NCI-H345 treated with DMSO at 0.1 percent for 48 hours (cell line): ENCODE data around the gene RECK.
A peak's percentile ranks its signal among the peaks of the same experiment; 100 is the strongest.

Experiments used
- DNase-seq: peaks from one replicate; lab custom pipeline; 2025; ENCODE audit not compliant: unreplicated experiment; lab: John Stamatoyannopoulos, UW

Gene RECK

DNA sequence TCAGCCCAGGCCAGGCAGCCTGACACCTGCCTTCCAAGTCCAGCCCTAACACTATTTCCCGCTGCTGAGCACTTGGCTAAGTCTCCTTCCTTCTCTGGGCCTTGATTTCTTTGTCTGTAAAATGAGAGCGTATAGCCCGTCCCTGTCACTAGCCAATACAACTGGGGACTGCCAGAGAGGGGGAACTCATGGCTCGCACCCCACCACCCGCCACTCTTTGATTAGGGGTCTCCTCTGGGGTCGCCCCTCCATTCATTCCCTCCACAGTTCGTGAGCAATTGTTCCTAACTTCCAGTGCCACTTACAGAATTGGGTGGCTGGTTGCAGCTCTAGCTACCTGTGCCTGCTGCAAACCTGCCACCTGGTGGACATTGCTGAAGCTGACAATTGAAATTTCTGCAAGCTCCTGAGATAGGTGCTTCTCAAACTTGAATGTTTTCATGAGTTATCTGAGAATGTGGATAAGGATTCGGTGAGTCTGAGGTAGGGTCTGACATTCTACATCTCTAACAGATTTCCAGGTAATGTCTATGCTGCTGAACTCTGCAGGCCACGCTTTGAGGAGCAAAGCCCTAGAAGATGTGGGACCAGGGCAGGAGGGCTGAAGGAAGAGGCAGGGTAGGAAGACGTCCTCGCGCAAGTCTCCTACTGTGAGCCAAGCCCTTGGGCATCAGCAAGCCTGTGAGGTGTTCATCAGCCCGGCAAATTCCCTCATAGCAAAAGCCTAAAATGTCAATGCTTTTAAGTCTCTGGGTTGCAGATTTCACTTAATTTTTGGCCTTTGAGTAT is 13.3 kb upstream of the RECK start:
- DNase-seq, result peak; percentile 43

- no peak for DNase-seq
Measured at GRCh38 chr9:36025746-36026145, 11.0 kb upstream of the RECK start.

DNA sequence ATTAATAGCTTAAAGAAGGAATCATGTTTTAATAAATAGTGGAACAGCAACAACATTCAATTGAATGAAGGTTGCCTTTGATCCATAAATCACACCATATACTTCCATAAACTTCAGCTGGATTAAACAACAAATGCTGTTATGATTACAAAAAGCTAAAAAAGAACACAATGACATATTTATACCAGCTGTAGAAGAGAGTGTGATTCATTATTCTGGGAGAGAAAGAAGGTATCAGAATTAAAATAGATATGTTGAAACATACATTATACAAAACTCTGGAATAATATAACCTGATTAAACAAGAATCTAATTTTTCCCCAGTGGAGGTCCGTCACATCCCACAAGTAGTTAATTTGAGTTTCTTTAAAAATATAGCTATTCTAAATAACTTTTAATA is 7.5 kb upstream of the RECK start:
- DNase-seq, result no peak

GRCh38 chr9:36029765-36030528 is 6.8 kb upstream of the RECK start:
- no peak for DNase-seq

GRCh38 chr9:36030871-36031270 is 5.8 kb upstream of the RECK start:
- DNase-seq, result no peak

DNA sequence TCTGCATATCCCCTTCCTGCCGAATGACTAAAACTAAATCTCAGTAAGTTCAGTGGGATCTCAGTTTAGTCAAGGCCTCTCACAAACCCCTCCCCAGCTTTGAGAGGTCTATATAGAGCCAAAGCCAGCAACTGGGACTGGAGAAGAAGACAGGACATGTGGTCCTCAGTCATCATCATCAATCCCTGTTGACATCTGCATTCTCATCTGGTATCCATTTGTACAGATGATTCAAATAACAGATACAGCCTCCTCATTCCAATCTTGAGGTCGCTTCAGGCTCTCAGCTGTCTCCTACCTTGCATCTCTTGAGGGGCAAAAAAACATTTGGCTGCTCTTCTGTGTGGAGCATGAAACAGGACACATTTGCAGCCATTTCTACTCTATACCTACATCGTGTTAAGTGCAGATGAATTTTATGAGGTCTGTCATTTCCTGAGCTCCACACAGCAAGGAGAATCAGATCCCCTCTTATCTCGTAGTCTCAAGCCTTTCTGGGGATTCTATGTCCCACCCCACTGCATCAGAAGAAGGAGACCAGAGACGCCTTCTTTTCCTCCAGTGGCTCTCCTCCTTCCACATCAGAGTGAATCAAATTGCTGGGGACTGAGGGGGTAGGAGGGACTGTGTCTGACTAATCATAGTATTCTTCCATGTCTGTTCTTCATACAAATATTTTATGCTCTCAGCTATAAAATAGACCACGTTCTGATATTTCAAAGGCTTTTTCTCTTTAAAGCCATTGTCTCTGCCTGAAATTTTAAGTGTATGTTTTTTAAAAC is 4.7 kb upstream of the RECK start:
- DNase-seq, result no peak

- no peak for DNase-seq
Measured at GRCh38 chr9:36033788-36034187, 2.9 kb upstream of the RECK start.

- DNase-seq, result no peak
Measured at GRCh38 chr9:36034234-36034633, 2.5 kb upstream of the RECK start.

- no peak for DNase-seq
Measured at GRCh38 chr9:36035006-36035405, 1.7 kb upstream of the RECK start.

DNA sequence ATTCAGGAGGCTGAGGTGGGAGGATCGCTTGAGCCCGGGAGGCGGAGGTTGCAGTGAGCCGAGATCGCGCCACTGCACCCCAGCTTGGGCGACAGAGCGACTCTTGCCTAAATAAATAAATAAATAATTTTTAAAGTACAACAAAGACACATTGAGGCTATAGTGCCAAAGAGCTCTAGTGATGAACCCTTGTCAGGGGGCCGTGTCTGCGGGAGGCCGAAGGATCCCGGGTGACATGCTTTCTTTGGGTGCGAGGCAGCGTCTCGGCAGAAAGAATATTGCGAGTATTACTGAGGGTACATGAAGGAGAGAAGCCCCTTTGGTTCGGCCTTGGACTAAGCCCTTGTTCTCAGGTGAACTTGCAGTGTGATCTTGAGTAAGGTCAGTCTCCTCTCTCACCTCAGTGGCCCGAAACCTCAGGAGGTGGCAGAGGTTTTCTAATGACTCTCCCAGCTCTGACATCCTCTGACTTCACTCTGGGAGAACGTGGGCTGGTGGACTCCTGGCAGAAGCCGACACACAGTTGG is 397 bp upstream of the RECK start:
- DNase-seq, result no peak

DNA sequence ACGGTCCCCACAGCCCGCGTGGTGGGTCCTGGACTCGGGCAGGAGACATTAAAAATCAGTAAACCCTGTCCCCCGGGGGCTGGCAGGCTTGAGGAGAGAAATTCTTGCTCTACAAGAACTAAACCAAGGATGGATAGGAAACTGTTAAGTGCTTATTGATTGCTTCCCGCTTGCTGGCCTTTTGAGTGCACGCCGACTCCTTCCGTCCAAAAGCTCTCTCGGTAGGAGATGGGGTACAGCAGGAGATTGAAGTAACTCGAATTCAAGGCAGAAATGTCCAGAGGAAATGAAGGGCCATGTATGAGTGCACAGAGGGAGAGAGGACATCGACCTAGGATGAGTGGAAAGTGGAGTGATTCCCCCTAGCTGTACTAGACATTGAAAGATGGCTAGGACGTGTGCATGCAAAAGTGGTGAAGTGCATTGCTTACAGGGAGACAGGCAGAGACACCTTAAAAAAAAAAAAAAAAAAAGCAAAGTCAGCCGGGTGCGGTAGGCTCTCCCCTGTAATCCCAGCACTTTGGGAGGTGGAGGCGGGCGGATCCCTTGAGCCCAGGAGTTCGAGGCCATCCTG is 923 bp downstream of the RECK start:
- no peak for DNase-seq

DNA sequence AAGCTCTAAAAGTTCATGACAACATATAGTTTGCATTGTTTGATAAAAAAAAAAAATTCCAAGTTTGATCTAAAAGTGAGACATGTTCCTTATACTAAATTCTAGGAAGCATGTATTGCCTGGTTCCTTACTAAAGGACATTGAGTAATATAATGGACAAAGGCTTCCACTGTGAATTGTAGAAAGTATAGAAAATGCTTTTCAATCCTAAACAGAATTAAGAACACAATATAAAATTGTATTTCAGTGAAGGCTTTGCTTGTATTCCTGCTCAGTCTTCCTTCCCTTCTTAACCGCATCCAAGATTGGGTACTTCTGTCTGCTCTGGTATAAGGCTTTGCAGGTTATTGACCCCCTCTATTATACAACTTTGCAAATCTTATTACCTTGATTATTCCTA is 2.4 kb downstream of the RECK start:
- no peak for DNase-seq

GRCh38 chr9:36039696-36040095 is 3.0 kb downstream of the RECK start:
- no peak for DNase-seq

- no peak for DNase-seq
Measured at GRCh38 chr9:36040271-36040925, 3.7 kb downstream of the RECK start.

- DNase-seq, result no peak
Measured at GRCh38 chr9:36041506-36041905, 4.8 kb downstream of the RECK start.

- no peak for DNase-seq
Measured at GRCh38 chr9:36045610-36046009, 8.9 kb downstream of the RECK start.

DNA sequence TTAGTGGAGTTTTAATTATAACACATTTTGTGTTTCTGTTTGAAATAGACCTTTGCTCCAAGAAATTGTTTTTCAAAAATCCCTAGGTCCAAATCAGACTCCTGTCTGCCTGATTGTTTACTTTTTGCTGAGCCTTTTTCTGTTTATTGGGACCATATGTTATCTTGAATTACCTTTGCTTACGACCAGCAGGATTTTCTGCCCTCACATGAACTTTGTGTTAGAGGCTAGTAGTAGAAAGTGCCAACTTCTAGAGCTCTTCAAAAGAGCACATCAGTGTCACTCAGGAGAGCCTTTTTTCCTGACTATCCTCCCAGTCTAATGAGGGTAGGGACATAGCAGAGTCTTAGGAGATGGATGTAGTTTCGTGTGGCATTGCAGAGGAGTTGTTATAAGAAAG is 10.2 kb downstream of the RECK start:
- no peak for DNase-seq

GRCh38 chr9:36049408-36049807 is 12.7 kb downstream of the RECK start:
- no peak for DNase-seq

- no peak for DNase-seq
Measured at GRCh38 chr9:36050476-36050875, 13.8 kb downstream of the RECK start.

DNA sequence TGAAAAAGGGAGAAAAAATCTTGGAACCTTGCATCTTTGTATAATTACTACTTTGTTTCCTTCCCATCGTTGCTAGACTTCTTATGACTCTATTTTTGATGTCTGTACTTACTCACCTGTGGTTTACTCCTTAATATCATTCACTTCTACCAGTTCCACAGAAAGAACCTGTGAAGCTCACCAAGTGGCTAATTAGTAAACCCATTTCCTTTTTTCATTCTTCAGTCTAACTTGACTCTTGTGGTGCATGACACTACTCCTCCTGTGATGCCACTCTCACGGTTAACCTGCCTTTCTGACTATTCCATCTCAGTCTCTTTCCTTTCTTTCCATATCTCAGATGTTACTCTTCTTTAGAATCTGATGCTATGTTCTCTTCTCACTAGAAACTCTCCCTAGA is 14.6 kb downstream of the RECK start:
- DNase-seq, result no peak

DNA sequence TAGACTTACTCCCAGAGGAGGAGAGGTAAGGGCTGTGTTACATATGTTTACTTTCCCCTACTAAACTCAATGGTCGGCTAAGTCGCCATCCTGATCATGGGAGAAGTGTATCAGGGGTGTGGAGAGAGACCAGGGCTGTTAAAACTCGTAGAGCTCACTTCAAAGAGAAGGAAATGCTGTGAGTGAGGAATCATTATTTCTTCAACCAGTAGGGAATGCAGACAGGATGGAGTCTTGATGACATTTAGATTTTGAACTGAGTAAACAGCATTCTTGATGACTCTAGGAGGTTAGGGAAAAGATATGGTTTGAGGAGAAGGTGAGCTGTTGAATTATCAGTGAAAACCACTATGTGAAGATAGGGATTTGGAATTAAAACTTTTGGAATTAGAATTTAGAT is 17.3 kb downstream of the RECK start:
- no peak for DNase-seq
